MCF 10A (cell line): ENCODE data around the gene H1-8. TPM values are rescaled to one million over a fixed set of nuclear protein-coding genes. Genes with fewer than 3 reads are reported as not detected.
"Not testable (repeated sequence)": the region's sequence is repeated elsewhere in the genome, so short reads cannot be mapped to it uniquely, and the experiment has no call there.

Experiments
- BruUV-seq: library from RNA; stranded (reverse); fragments of 400-500 nt; replicated peaks from 2 replicates; lab custom pipeline; 2021; lab: Mats Ljungman, UMichigan
- CTCF ChIA-PET: fragments of 300-600 bp; sonication (Branson Sonifier 250); formaldehyde crosslinking; extraction: SDS; loops from one replicate; lab custom pipeline; 2021; ENCODE audit warnings: antibody characterized with exemption, inconsistent platforms; lab: Yijun Ruan, JAX
- POLR2A ChIA-PET: fragments of 300-600, 350-650 bp; sonication (Branson Sonifier 250); formaldehyde crosslinking; extraction: SDS; loops from one replicate; lab custom pipeline; 2020; ENCODE audit warnings: antibody characterized with exemption, inconsistent platforms; lab: Yijun Ruan, JAX
- DNase-seq: peaks from one replicate; pipeline ENCODE4 v3.0.0-alpha.2; 2018; ENCODE audit not compliant: unreplicated experiment
- H3K27ac Mint-ChIP-seq: one replicate; pipeline ENCODE4 v1.8.0; 2022; ENCODE audit warnings: mild to moderate bottlenecking, low read depth, mixed read lengths; ENCODE audit not compliant: unreplicated experiment
- H3K27me3 Mint-ChIP-seq: one replicate; pipeline ENCODE4 v1.8.0; 2022; ENCODE audit warnings: mixed read lengths; ENCODE audit not compliant: insufficient read depth, unreplicated experiment
- H3K36me3 Mint-ChIP-seq: one replicate; pipeline ENCODE4 v1.8.0; 2022; ENCODE audit warnings: mild to moderate bottlenecking, moderate library complexity, mixed read lengths; ENCODE audit not compliant: insufficient read depth, unreplicated experiment
- H3K4me1 Mint-ChIP-seq: one replicate; pipeline ENCODE4 v1.8.0; 2022; ENCODE audit warnings: mixed read lengths; ENCODE audit not compliant: insufficient read depth, unreplicated experiment
- H3K4me3 Mint-ChIP-seq: one replicate; pipeline ENCODE4 v1.8.0; 2022; ENCODE audit warnings: mild to moderate bottlenecking, moderate library complexity, mixed read lengths; ENCODE audit not compliant: unreplicated experiment
- H3K9me3 Mint-ChIP-seq: one replicate; pipeline ENCODE4 v1.8.0; 2022; ENCODE audit warnings: mixed read lengths; ENCODE audit not compliant: unreplicated experiment
- intact Hi-C: fragments of 100-400 bp; cut with micrococcal nuclease; formaldehyde crosslinking; loops from 2 replicates; pipeline ENCODE4 v1.14.1; 2022
- total RNA-seq: library from RNA; stranded (reverse); gene quantifications from 2 replicates; pipeline ENCODE4 v1.2.3, GENCODE V29; 2022
- TF ChIP-seq, protein P1 (sequence below): fragments of 200-600 bp; IDR thresholded peaks from one replicate; pipeline ENCODE4 v1.8.0; 2022; ENCODE audit warnings: antibody characterized with exemption, mild to moderate bottlenecking; ENCODE audit not compliant: unreplicated experiment

The H1-8 gene
- total RNA-seq, 1 experiment from 2014 or later = not detected

DNA sequence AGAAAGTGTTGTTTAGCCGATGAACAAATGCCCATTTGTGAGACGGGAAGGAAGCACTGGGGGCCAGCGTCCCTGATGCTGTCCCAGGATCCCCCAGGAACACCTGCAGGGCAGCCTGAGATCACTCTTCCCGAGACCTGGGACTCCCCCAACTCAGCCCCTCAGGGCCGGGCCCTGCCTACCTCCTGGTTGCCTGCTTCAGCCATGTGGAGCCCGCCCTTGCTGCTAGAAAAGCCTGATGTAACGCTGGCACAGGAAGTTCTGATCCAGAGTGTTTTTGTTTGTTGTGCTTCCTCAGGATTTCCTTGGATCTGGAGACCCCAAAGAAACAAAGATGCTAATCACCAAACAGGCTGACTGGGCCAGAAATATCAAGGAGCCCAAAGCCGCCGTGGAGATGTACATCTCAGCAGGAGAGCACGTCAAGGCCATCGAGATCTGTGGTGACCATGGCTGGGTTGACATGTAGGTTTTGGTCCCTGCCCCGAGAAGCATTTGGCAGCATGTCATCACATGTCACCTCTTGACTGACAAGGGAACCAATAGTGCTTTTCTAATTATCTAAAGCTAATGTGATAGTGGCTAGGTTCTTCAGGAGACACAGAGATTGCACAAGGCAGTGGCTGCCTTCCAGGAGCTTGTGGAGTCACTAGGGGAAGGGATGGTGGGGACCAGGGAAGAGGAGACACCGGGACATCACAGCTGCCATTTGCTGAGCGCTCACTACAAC lies 43.2 kb upstream of the H1-8 start:
- H3K36me3 Mint-ChIP-seq, H3K9me3 Mint-ChIP-seq, H3K27ac Mint-ChIP-seq, DNase-seq, intact Hi-C loops, H3K4me3 Mint-ChIP-seq, H3K4me1 Mint-ChIP-seq, H3K27me3 Mint-ChIP-seq, BruUV-seq: not testable (repeated sequence)
- POLR2A ChIA-PET = interaction anchor here (0.7 kb wide), 1 partner anchor 18 kb away, joined by 3 read pairs; no protein-coding TSS in a partner anchor
- CTCF ChIA-PET = interaction anchor here (0.7 kb wide), 1 partner anchor 10 kb away, joined by 3 read pairs; no protein-coding TSS in a partner anchor

- BruUV-seq = no TSS peak
- Mint-ChIP-seq H3K27ac (no peak overlapping the region), H3K36me3 (peaks cover 7% of the 10 kb centered on the region), H3K27me3 (no peaks in the 10 kb centered on the region), H3K9me3 (no peaks in the 10 kb centered on the region), H3K4me3 (no peak overlapping the region), H3K4me1 (no peaks in the 10 kb centered on the region)
- intact Hi-C loops = no loop called here
- TF ChIP-seq, protein P1, sequence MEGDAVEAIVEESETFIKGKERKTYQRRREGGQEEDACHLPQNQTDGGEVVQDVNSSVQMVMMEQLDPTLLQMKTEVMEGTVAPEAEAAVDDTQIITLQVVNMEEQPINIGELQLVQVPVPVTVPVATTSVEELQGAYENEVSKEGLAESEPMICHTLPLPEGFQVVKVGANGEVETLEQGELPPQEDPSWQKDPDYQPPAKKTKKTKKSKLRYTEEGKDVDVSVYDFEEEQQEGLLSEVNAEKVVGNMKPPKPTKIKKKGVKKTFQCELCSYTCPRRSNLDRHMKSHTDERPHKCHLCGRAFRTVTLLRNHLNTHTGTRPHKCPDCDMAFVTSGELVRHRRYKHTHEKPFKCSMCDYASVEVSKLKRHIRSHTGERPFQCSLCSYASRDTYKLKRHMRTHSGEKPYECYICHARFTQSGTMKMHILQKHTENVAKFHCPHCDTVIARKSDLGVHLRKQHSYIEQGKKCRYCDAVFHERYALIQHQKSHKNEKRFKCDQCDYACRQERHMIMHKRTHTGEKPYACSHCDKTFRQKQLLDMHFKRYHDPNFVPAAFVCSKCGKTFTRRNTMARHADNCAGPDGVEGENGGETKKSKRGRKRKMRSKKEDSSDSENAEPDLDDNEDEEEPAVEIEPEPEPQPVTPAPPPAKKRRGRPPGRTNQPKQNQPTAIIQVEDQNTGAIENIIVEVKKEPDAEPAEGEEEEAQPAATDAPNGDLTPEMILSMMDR = no peak
- no peak for DNase-seq
- CTCF ChIA-PET = interaction anchor here (0.7 kb wide), 1 partner anchor 10 kb away, joined by 3 read pairs; no protein-coding TSS in a partner anchor
- POLR2A ChIA-PET = interaction anchor here (0.7 kb wide), 1 partner anchor 19 kb away, joined by 3 read pairs; no protein-coding TSS in a partner anchor
Measured at GRCh38 chr3:129500334-129500658, 42.7 kb upstream of the H1-8 start.

GRCh38 chr3:129501630-129502029 lies 41.3 kb upstream of the H1-8 start:
- no peak overlapping the region for H3K27ac Mint-ChIP-seq
- POLR2A ChIA-PET = no interaction called here
- no peaks in the 10 kb centered on the region for H3K9me3 Mint-ChIP-seq
- CTCF ChIA-PET = interaction anchor here (0.6 kb wide), 2 partner anchors 103 to 378 kb away, joined by 3 to 4 read pairs; no protein-coding TSS in a partner anchor
- TF ChIP-seq, protein P1 = no peak
- DNase-seq = no peak
- intact Hi-C loops = no loop called here
- no peaks in the 10 kb centered on the region for H3K27me3 Mint-ChIP-seq
- peaks cover 9% of the 10 kb centered on the region for H3K36me3 Mint-ChIP-seq
- H3K4me3 Mint-ChIP-seq = no peak overlapping the region
- no peaks in the 10 kb centered on the region for H3K4me1 Mint-ChIP-seq
- no TSS peak for BruUV-seq

- no peak for DNase-seq
- H3K36me3 Mint-ChIP-seq = peaks cover 6% of the 10 kb centered on the region
- H3K9me3 Mint-ChIP-seq = no peaks in the 10 kb centered on the region
- TF ChIP-seq, protein P1 = no peak
- H3K4me3 Mint-ChIP-seq = no peak overlapping the region
- ChIA-PET POLR2A (interaction anchor here (1.1 kb wide), 1 partner anchor 8 kb away, joined by 3 read pairs; no protein-coding TSS in a partner anchor), CTCF (no interaction called here)
- no TSS peak for BruUV-seq
- no peaks in the 10 kb centered on the region for H3K27me3 Mint-ChIP-seq
- no peak overlapping the region for H3K27ac Mint-ChIP-seq
- no peaks in the 10 kb centered on the region for H3K4me1 Mint-ChIP-seq
- intact Hi-C loops = no loop called here
Measured at GRCh38 chr3:129502641-129503408, 40.1 kb upstream of the H1-8 start.
